ENCODE measurements around the gene MN1. TPM values are rescaled to one million over a fixed set of nuclear protein-coding genes. Genes with fewer than 3 reads are reported as not detected.

MN1 gene
- total and polyA plus RNA-seq, 2 of the 4 experiments (the other 2 are of a cell fraction), result 0.36 to 1.3 TPM

DNA sequence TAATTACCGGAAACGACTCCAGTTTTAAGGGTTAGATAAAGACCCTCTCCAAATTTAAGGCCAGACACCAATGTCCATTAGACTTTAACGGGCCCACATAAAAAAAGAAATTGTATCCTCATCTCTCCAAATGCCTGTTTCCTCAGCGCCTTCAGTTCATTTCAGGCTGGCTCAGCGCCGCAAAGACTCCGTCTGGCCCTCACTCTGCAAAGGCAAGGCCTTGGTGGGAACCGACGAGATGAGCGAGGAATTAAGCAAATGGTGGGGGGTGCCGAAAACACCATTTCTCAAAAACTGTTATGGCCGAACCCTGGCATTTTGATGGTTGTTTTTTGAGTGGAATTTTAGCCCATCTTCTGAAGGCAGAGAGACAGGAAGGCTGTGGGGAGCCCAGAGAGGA lies 15.7 kb downstream of the MN1 start:
- Histone ChIP-seq H2BK5ac (ENCODE audit: low read depth, low read length, poor library complexity, severe bottlenecking) (no peak overlapping the region), H2AK5ac (ENCODE audit: low read depth, low read length) (no peak overlapping the region), H2AFZ (replicated peaks; ENCODE audit: low read length, poor library complexity) (no peak overlapping the region), H3K27me3 (ENCODE audit: control insufficient read depth, insufficient read depth, low read length) (no peaks in the 10 kb centered on the region), H3K56ac (ENCODE audit: extremely low read depth, insufficient read depth, low read length) (no peak overlapping the region), H3K9me3 (ENCODE audit: control insufficient read depth, insufficient read depth, low read length) (no peaks in the 10 kb centered on the region), H3K36me3 (ENCODE audit: control insufficient read depth, insufficient read depth, low read length) (peaks cover 4% of the 10 kb centered on the region; the same call in 1 of the 2 replicates), H2AK9ac (replicated peaks; ENCODE audit: low read depth, low read length, poor library complexity) (no peak overlapping the region), H3K18ac (ENCODE audit: low read depth, low read length) (no peak overlapping the region), H3K4me1 (ENCODE audit: control insufficient read depth, insufficient read depth, low read length) (no peaks in the 10 kb centered on the region; the same call in 1 of the 2 replicates), H2BK120ac (ENCODE audit: low read depth, low read length) (no peak overlapping the region), H4K91ac (ENCODE audit: insufficient read depth, low read depth, low read length) (no peak overlapping the region), H2BK20ac (ENCODE audit: low read depth, low read length) (no peak overlapping the region), H3K23ac (ENCODE audit: low read depth, low read length) (no peak overlapping the region), H4K5ac (ENCODE audit: low read depth, low read length) (no peak overlapping the region), H3K27ac (ENCODE audit: insufficient read depth, low read length) (no peak overlapping the region), H3K4me3 (ENCODE audit: insufficient read depth, low read depth, low read length) (no peak overlapping the region), H3K4ac (ENCODE audit: low read depth, low read length) (no peak overlapping the region), H3K14ac (replicated peaks; ENCODE audit: low read depth, low read length) (no peak overlapping the region), H3K79me1 (ENCODE audit: low read depth in 1 of 2, low read length in 2 of 2) (no peaks in the 10 kb centered on the region; a peak in 2 of 4 replicates), H4K8ac (ENCODE audit: low read depth in 2 of 2, low read length in 2 of 2) (no peak overlapping the region), H4K20me1 (ENCODE audit: insufficient read depth, low read length) (no peaks in the 10 kb centered on the region; the same call in 1 of the 2 replicates), H2BK15ac (ENCODE audit: low read depth, low read length) (no peak overlapping the region), H3K4me2 (ENCODE audit: low read depth, low read length) (no peak overlapping the region), H3K9ac (ENCODE audit: low read depth, low read length) (no peak overlapping the region), H3K9me1 (ENCODE audit: insufficient read depth, low read length) (no peaks in the 10 kb centered on the region; the same call in 1 of the 2 replicates)
- WGBS, 2 experiments (ENCODE audit: extremely low coverage in 2 of 2, insufficient read length in 1 of 2), result 59% methylated on average over 3 of the region's 12 CpGs; no CpG with 5 or more reads in 1 of the 2 experiments
- no peak for TF ChIP-seq FOS (IDR thresholded peaks at IDR 0.05; ENCODE audit: low read depth, low read length)
- no peak for TF ChIP-seq BHLHE40 (IDR thresholded peaks at IDR 0.05; ENCODE audit: low read depth, low read length)
- TF ChIP-seq, protein P1, sequence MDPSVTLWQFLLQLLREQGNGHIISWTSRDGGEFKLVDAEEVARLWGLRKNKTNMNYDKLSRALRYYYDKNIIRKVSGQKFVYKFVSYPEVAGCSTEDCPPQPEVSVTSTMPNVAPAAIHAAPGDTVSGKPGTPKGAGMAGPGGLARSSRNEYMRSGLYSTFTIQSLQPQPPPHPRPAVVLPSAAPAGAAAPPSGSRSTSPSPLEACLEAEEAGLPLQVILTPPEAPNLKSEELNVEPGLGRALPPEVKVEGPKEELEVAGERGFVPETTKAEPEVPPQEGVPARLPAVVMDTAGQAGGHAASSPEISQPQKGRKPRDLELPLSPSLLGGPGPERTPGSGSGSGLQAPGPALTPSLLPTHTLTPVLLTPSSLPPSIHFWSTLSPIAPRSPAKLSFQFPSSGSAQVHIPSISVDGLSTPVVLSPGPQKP (IDR thresholded peaks at IDR 0.05; ENCODE audit: borderline replicate concordance, low read depth, low read length), result no peak
- TF ChIP-seq SMC3 (IDR thresholded peaks at IDR 0.05; ENCODE audit: low read depth, low read length), result no peak
- TF ChIP-seq NFE2L2 (IDR thresholded peaks at IDR 0.05; ENCODE audit: low read depth, low read length), result no peak
- TF ChIP-seq POLR2A (IDR thresholded peaks at IDR 0.05; ENCODE audit: low read depth, low read length), result no peak
- TF ChIP-seq RFX5 (IDR thresholded peaks at IDR 0.05; ENCODE audit: low read depth, low read length), result no peak
- no peak for TF ChIP-seq MXI1 (IDR thresholded peaks at IDR 0.05; ENCODE audit: borderline replicate concordance, low read depth, low read length)
- no peak for TF ChIP-seq CEBPB (IDR thresholded peaks at IDR 0.05; ENCODE audit: low read depth, low read length)
- no peak for TF ChIP-seq MAFK (IDR thresholded peaks at IDR 0.05; ENCODE audit: low read depth, low read length)
- TF ChIP-seq CHD1 (IDR thresholded peaks at IDR 0.05; ENCODE audit: low read depth, low read length), result no peak
- no peak for TF ChIP-seq MAZ (IDR thresholded peaks at IDR 0.05; ENCODE audit: borderline replicate concordance, low read depth, low read length)
- TF ChIP-seq, protein P2, sequence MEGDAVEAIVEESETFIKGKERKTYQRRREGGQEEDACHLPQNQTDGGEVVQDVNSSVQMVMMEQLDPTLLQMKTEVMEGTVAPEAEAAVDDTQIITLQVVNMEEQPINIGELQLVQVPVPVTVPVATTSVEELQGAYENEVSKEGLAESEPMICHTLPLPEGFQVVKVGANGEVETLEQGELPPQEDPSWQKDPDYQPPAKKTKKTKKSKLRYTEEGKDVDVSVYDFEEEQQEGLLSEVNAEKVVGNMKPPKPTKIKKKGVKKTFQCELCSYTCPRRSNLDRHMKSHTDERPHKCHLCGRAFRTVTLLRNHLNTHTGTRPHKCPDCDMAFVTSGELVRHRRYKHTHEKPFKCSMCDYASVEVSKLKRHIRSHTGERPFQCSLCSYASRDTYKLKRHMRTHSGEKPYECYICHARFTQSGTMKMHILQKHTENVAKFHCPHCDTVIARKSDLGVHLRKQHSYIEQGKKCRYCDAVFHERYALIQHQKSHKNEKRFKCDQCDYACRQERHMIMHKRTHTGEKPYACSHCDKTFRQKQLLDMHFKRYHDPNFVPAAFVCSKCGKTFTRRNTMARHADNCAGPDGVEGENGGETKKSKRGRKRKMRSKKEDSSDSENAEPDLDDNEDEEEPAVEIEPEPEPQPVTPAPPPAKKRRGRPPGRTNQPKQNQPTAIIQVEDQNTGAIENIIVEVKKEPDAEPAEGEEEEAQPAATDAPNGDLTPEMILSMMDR (conservative IDR thresholded peaks at IDR 0.05; ENCODE audit: low read depth, low read length), result no peak
- no peak for TF ChIP-seq RCOR1 (IDR thresholded peaks at IDR 0.05; ENCODE audit: insufficient replicate concordance, low read length)
- POLR2A ChIA-PET (ENCODE audit: unreplicated experiment), result no interaction called here
- CTCF ChIA-PET, result no interaction called here
- dilution Hi-C loops (cut with HindIII; ENCODE audit: low sequenced_read_pairs, unreplicated experiment) (no loop called here), in situ Hi-C loops (cut with MboI; ENCODE audit: low sequenced_read_pairs) (no loop called here), intact Hi-C loops (cut with micrococcal nuclease) (no loop called here)
- ATAC-seq (ENCODE audit: low read depth) (no peak), DNase-seq (no peak)
- no TSS peak for BruUV-seq (replicated peaks)
